DOHH2 (cell line): ENCODE measurements around the gene IGSF9B.

Experiments used
- H3F3A ChIP-seq: fragments of 200-600 bp; sonication (generic), shearing (Covaris generic); 2 replicates; pipeline ENCODE4 v1.6.0; 2016; ENCODE audit warnings: antibody characterized with exemption, mild to moderate bottlenecking; ENCODE audit not compliant: control insufficient read depth, insufficient read depth
- H3K27ac ChIP-seq: fragments of 200-600 bp; sonication (generic); 2 replicates; pipeline ENCODE4 v1.5.1; 2014; ENCODE audit warnings: low read depth, mild to moderate bottlenecking, low read length, moderate library complexity
- H3K27me3 ChIP-seq: fragments of 200-600 bp; sonication (generic); 2 replicates; pipeline ENCODE4 v1.6.1; 2014; ENCODE audit warnings: mild to moderate bottlenecking, low read length, mixed read lengths; ENCODE audit not compliant: control insufficient read depth
- H3K36me3 ChIP-seq: fragments of 200-600 bp; sonication (generic); 2 replicates; pipeline ENCODE4 v1.6.1; 2014; ENCODE audit warnings: mild to moderate bottlenecking, low read length, moderate library complexity, mixed read lengths; ENCODE audit not compliant: control insufficient read depth
- H3K4me1 ChIP-seq: fragments of 200-600 bp; sonication (generic); 2 replicates; pipeline ENCODE4 v1.6.1; 2014; ENCODE audit warnings: mild to moderate bottlenecking, low read length, mixed read lengths; ENCODE audit not compliant: control insufficient read depth
- H3K4me2 ChIP-seq: fragments of 200-600 bp; sonication (generic); 2 replicates; pipeline ENCODE4 v1.6.0; 2014; ENCODE audit warnings: mild to moderate bottlenecking, low read length, moderate library complexity
- H3K4me3 ChIP-seq: fragments of 200-600 bp; sonication (generic); 2 replicates; pipeline ENCODE4 v1.5.1; 2014; ENCODE audit warnings: mild to moderate bottlenecking, low read length, mixed read lengths
- H3K79me2 ChIP-seq: fragments of 200-600 bp; sonication (generic); 2 replicates; pipeline ENCODE4 v1.6.1; 2014; ENCODE audit warnings: mild to moderate bottlenecking, low read length, mixed read lengths; ENCODE audit not compliant: control insufficient read depth
- H3K9me2 ChIP-seq: fragments of 200-600 bp; sonication (generic); replicated peaks from 2 replicates; pipeline ENCODE4 v1.6.1; 2014; ENCODE audit warnings: mild to moderate bottlenecking, low read length, mixed read lengths; ENCODE audit not compliant: control insufficient read depth
- H3K9me3 ChIP-seq: fragments of 200-600 bp; sonication (generic); 2 replicates; pipeline ENCODE4 v1.6.1; 2014; ENCODE audit warnings: antibody characterized with exemption, low read length, mixed read lengths; ENCODE audit not compliant: control insufficient read depth, insufficient read depth
- H4K20me1 ChIP-seq: fragments of 200-600 bp; sonication (generic); 2 replicates; pipeline ENCODE4 v1.6.0; 2014; ENCODE audit warnings: low read depth, mild to moderate bottlenecking, antibody characterized with exemption, low read length, moderate library complexity; ENCODE audit not compliant: control insufficient read depth, insufficient read depth
- EZH2phosphoT487 ChIP-seq: fragments of 200-600 bp; sonication (generic); IDR thresholded peaks from 2 replicates; pipeline ENCODE4 v1.6.1; 2017; ENCODE audit warnings: borderline replicate concordance, mild to moderate bottlenecking, antibody characterized with exemption, low read length, moderate library complexity, mixed read lengths
- TF ChIP-seq, protein P1 (sequence below): fragments of 200-600 bp; sonication (generic); IDR thresholded peaks from one replicate; pipeline ENCODE4 v1.5.1; 2014; ENCODE audit warnings: antibody characterized with exemption, mild to moderate bottlenecking, low read depth, low read length; ENCODE audit not compliant: poor library complexity, severe bottlenecking

The IGSF9B gene

DNA sequence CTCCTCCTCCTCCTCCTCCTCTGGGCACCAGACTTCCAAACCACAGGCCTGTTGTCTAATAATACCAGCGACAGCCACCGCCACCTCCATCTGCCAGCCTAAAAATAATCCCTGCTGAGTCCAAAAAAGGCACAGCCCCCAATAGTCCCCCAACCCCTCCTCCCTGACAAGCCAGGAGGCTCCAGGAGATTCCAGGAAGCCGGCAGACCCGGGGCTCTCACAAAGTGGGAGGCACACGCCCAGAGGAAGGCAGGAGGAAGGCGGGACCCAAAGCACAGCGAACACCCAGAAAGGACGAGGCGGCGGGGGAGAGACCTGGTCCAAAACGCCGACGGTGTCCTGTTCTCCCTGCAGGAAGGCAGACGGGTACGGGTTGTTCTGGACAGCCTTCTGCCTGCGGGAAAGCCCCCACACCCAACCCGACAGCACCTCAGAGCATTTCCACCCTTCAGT, 5.9 kb downstream of the IGSF9B start:
- Histone ChIP-seq H3K9me3 (no peaks in the 10 kb centered on the region), H3K4me2 (no peak overlapping the region), H3K9me2 (no peaks in the 10 kb centered on the region), H3K27me3 (no peaks in the 10 kb centered on the region; the same call in 1 of the 2 replicates), H3K36me3 (no peaks in the 10 kb centered on the region), H3F3A (no peaks in the 10 kb centered on the region), H3K4me1 (no peaks in the 10 kb centered on the region), H4K20me1 (no peaks in the 10 kb centered on the region), H3K79me2 (no peaks in the 10 kb centered on the region), H3K27ac (no peak overlapping the region), H3K4me3 (no peak overlapping the region)
- TF ChIP-seq, protein P1, sequence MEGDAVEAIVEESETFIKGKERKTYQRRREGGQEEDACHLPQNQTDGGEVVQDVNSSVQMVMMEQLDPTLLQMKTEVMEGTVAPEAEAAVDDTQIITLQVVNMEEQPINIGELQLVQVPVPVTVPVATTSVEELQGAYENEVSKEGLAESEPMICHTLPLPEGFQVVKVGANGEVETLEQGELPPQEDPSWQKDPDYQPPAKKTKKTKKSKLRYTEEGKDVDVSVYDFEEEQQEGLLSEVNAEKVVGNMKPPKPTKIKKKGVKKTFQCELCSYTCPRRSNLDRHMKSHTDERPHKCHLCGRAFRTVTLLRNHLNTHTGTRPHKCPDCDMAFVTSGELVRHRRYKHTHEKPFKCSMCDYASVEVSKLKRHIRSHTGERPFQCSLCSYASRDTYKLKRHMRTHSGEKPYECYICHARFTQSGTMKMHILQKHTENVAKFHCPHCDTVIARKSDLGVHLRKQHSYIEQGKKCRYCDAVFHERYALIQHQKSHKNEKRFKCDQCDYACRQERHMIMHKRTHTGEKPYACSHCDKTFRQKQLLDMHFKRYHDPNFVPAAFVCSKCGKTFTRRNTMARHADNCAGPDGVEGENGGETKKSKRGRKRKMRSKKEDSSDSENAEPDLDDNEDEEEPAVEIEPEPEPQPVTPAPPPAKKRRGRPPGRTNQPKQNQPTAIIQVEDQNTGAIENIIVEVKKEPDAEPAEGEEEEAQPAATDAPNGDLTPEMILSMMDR = no peak
- no peak for TF ChIP-seq EZH2phosphoT487

DNA sequence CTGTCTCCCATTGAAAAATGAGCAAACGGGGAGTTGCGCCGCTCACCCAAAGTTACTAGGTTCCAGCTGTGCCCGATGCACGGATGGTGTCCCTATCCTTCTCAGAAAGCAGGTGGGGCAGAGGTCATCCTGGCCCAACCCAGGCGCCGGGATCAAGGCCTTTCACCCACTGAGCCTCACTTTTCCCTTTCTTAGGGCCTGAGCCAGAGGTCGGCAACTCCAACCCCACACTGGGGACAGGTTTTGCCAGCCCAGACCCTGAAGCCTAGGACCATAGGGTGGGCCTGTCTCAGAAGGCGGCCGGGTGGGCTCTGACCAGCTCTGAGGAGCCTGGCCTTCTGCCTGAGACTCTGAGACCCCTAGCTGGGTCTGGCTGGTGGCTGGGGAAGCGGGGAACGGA, 6.3 kb downstream of the IGSF9B start:
- H3K4me3 ChIP-seq = no peak overlapping the region
- H3K4me1 ChIP-seq = no peaks in the 10 kb centered on the region
- H3K36me3 ChIP-seq = no peaks in the 10 kb centered on the region
- H3K27me3 ChIP-seq = no peaks in the 10 kb centered on the region; the same call in 1 of the 2 replicates
- H4K20me1 ChIP-seq = no peaks in the 10 kb centered on the region
- H3K9me2 ChIP-seq = no peaks in the 10 kb centered on the region
- no peaks in the 10 kb centered on the region for H3K9me3 ChIP-seq
- H3F3A ChIP-seq = no peaks in the 10 kb centered on the region
- no peak overlapping the region for H3K27ac ChIP-seq
- TF ChIP-seq EZH2phosphoT487 = no peak
- TF ChIP-seq, protein P1 = no peak
- no peaks in the 10 kb centered on the region for H3K79me2 ChIP-seq
- no peak overlapping the region for H3K4me2 ChIP-seq

DNA sequence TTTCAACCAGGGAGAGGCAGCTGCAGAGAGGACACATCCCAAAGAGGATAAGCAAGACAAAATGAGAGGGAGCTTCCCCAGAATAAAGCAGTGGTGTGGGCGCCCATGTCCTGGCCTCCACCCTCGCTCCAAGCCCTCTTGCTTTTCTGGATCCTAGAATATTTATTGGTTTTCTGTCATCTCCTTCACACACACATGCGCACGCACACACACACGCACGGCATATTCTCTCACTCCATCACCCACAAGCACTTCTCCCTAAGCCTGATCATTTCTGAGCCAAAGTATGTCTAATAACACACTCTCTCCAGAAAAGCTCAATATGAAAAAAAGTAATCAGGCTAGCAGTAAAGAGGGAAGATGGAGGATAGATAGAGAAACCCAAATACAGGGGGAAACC, 7.6 kb downstream of the IGSF9B start:
- Histone ChIP-seq H3K4me1 (no peaks in the 10 kb centered on the region), H3K9me2 (no peaks in the 10 kb centered on the region), H3K4me2 (no peak overlapping the region), H3K4me3 (no peak overlapping the region), H3F3A (no peaks in the 10 kb centered on the region), H3K36me3 (no peaks in the 10 kb centered on the region), H3K27ac (no peak overlapping the region), H3K9me3 (no peaks in the 10 kb centered on the region), H3K27me3 (no peaks in the 10 kb centered on the region), H4K20me1 (no peaks in the 10 kb centered on the region), H3K79me2 (no peaks in the 10 kb centered on the region)
- TF ChIP-seq EZH2phosphoT487 = no peak
- TF ChIP-seq, protein P1 = no peak

DNA sequence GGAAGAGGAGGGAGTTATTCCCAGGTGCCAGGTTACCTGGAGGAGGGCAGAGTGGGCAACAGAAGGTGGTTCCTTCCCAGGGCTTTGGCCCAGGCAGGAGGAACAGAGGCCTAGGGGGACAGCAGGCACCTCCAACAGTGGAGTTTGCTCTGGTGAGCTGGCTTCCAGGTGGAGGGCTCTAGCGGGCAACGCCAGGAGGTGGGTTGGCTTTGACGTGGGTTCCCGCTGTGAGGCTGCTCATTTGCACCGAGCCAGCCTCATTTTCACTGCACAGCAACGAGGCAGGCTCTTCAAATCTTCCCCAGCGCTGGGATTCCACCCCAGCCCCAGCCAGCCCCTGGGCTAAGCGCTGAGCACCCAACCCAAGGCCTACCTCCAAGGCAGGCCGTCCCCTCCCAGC, 8.1 kb downstream of the IGSF9B start:
- Histone ChIP-seq H3K79me2 (no peaks in the 10 kb centered on the region), H3K4me2 (no peak overlapping the region), H4K20me1 (no peaks in the 10 kb centered on the region), H3F3A (no peaks in the 10 kb centered on the region), H3K27me3 (no peaks in the 10 kb centered on the region), H3K4me1 (no peaks in the 10 kb centered on the region), H3K4me3 (no peak overlapping the region), H3K27ac (no peak overlapping the region), H3K9me3 (no peaks in the 10 kb centered on the region), H3K36me3 (no peaks in the 10 kb centered on the region), H3K9me2 (no peaks in the 10 kb centered on the region)
- TF ChIP-seq EZH2phosphoT487 = no peak
- TF ChIP-seq, protein P1 = no peak
